Airway epithelial cell (primary cell): ENCODE data around the gene DMTF1. TPM values are rescaled to one million over a fixed set of nuclear protein-coding genes. Genes with fewer than 3 reads are reported as not detected.

Source experiments
- total RNA-seq: library from RNA; depleted of rRNA; stranded (reverse); fragments of >200 nt; gene quantifications from 2 replicates; pipeline ENCODE4 v1.2.3, GENCODE V29; 2015

DMTF1 gene
- total RNA-seq: 20.2 and 31.9 TPM in 2 replicates

DNA sequence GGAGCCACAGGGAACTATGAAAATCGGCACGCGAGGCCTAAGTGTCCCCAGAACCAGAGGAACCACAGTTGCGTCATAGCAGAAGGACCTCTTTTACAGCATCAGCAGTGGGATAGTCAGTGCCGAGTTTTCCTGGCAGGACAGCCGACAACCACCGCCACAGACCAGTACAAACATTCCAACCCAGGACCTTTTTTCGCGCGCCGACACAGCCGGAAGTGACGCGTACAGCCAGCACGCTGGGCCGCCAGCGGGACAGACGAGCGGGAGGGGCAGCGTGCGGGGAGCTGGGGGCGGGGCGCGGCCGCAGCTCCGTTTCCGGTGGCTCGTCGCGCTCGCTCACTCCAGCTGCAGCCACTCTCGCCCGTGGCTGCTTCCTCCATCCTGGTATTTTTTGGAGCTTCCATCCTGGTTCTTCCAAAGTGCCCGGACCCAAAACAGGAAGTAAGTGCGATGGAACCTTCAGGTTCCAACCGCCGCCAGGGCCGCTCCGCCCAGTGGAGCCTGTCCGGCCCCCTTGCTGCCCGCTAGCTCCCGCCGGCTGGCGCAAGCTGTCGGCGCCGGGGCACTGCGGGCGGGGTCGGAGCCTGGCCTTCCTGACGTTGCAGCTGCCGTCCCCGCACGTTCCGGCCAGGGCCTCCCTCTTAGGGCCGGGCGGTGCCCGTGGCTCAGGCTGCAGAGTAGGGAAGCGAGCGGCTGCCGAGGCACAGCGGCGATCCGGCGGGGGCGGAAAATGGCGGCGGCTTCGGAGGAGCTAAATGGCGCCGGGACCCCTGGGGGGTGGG lies at the start of gene DMTF1:
DMTF1 (plus strand) TSS at position 342 of the 785 bp plus-strand sequence. CDS start 12,489 bp downstream, outside the sequence.

GRCh38 chr7:87219545-87220025 lies 67.3 kb downstream of the DMTF1 start, which contains the start of gene TMEM243:
TSS of gene TMEM243 (minus strand) at chr7:87219732. CDS start at chr7:87219503, 229 bp downstream.

Other genes with a start within 250 kb of the DMTF1 start
- 2.4 and 4.7 TPM in 2 replicates for gene ELAPOR2, start 92.8 kb upstream of the DMTF1 start, total RNA-seq
- 25.2 and 39.3 TPM in 2 replicates for gene TMEM243, start 67.3 kb downstream of the DMTF1 start, total RNA-seq
- 17.3 and 21.2 TPM in 2 replicates for gene CROT, start 193.2 kb downstream of the DMTF1 start, total RNA-seq